AG09319 (cell line): ENCODE results near the gene IQSEC3.
"Not testable (repeated sequence)": the region's sequence is repeated elsewhere in the genome, so short reads cannot be mapped to it uniquely, and the experiment has no call there.

ENCODE experiments used
- DNase-seq: peaks from one replicate; pipeline ENCODE4 v3.0.0-alpha.2; 2010; ENCODE audit warnings: low read depth; ENCODE audit errors: extremely low read depth
- CTCF ChIP-seq: IDR thresholded peaks from 2 replicates; pipeline ENCODE4 v1.5.1; 2011; ENCODE audit warnings: low read depth, mild to moderate bottlenecking, inconsistent platforms, low read length, moderate library complexity

IQSEC3 gene

GRCh38 chr12:66428-66781, at the start of gene IQSEC3:
Gene IQSEC3 (plus strand): TSS chr12:66767. CDS start chr12:66883, 116 bp downstream.
- DNase-seq = not testable (repeated sequence)

DNA sequence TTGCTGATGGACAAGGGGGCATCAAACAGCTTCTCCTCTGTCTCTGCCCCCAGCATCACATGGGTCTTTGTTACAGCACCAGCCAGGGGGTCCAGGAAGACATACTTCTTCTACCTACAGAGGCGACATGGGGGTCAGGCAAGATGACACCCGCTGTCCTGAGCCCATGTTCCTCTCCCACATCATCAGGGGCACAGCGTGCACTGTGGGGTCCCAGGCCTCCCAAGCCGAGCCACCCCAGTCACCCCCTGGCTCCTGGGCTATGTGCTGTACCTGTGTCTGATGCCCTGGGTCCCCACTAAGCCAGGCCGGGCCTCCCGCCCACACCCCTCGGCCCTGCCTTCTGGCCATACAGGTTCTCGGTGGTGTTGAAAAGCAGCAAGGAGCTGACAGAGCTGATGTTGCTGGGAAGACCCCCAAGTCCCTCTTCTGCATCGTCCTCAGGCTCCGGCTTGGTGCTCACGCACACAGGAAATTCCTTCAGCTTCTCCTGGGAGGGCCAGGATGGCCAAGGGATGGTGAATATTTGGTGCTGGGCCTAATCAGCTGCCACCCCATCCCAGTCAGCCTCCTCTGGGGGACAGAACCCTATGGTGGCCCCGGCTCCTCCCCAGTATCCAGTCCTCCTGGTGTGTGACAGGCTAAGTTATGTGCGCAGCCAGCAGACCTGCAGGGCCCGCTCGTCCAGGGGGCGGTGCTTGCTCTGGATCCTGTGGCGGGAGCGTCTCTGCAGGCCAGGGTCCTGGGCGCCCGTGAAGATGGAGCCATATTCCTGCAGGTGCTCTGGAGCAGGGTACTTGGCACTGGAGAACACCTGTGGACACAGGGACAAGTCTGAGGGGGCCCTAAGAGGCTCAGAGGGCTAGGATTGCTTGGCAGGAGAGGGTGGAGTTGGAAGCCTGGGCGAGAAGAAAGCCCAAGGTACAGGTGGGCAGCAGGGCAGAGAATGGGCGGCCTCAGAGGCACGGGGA, 48.9 kb upstream of the IQSEC3 start:
- DNase-seq = not testable (repeated sequence)

- DNase-seq = not testable (repeated sequence)
Measured at GRCh38 chr12:18821-19567, 47.6 kb upstream of the IQSEC3 start.

DNA sequence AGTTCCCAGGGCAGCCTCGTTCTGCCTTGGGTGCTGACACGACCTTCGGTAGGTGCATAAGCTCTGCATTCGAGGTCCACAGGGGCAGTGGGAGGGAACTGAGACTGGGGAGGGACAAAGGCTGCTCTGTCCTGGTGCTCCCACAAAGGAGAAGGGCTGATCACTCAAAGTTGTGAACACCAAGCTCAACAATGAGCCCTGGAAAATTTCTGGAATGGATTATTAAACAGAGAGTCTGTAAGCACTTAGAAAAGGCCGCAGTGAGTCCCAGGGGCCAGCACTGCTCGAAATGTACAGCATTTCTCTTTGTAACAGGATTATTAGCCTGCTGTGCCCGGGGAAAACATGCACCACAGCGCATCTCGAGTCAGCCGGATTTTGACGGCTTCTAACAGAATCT, 46.7 kb upstream of the IQSEC3 start:
- not testable (repeated sequence) for DNase-seq

DNA sequence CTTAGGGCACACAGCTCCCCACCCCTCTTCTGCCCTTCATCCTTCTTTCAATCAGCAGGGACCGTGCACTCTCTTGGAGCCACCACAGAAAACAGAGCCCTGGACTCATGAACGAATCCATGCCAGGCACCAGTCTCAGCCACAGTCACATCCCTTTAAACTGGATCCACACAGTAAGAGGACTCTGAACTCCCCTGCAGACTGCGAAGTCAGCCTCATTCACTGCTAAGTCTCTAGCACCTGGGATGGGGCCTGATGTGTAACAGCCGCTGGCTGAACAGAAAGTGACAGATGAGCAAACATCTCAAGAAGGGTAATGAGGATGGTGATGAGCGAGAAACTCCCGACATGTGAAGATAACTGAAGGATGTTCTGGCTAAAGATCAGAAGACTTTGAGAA, 45.8 kb upstream of the IQSEC3 start:
- TF ChIP-seq CTCF = no peak
- no peak for DNase-seq

- no peak for DNase-seq
- no peak for TF ChIP-seq CTCF
Measured at GRCh38 chr12:21301-22189, 45.0 kb upstream of the IQSEC3 start.

DNA sequence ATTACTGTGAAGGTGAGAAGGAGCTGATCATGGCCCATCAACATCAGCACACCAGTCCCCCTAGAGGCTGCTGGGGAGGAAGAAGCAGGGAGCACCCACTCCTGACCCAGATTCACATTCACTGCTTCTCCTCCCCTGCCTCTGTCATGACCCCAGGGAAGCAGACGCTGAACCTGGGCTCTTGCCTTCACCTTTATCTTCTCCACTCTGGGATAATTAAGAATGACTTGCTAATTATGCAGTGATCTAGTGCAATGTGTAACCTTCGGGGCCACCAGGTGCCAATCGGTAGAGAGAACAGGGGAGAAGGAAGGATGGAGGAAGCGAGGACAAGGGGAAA, 44.4 kb upstream of the IQSEC3 start:
- DNase-seq = no peak
- no peak for TF ChIP-seq CTCF

- no peak for DNase-seq
Measured at GRCh38 chr12:22530-23201, 43.9 kb upstream of the IQSEC3 start.

DNA sequence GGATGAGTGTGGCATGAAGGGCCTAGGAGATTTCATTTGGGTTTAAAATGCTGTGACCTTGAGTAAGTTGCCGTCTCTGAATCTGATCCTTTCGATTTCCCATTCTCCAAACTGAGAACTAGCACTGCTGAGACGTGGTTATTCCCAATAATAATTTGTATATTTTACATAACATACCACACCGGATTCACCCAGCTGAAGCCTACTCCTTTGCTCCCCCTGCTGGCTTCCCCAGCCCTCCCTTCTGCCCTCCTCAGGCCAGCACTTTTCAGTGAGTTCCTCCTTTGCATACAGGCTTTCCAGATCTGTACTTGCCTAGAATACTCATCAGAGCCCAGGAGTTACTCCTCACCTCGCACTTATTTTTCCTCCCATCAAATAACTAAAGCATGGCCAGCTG, 38.7 kb upstream of the IQSEC3 start:
- not testable (repeated sequence) for DNase-seq

More at GRCh38 chr12:22530-23201, 43.9 kb upstream of the IQSEC3 start:
- no peak for TF ChIP-seq CTCF

DNA sequence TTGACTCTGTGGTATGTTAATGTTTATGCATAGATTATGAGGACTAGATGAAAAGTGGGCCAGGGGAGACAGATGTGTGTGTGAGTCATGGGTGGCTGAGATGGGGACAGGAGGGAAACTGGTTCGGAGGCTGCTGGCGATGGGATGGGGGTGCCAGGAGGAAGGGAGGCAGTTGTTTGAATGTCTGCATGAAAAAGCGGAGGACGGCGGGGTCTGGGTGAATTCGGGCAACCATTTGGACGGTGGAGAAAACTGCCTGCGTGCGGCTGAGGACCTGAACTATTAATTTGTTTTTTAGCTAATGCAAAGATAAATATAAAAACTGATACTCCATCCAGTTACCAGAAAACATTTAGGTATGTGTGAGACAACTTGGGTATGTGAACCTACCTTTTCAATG, 27.8 kb upstream of the IQSEC3 start:
- not testable (repeated sequence) for DNase-seq

DNA sequence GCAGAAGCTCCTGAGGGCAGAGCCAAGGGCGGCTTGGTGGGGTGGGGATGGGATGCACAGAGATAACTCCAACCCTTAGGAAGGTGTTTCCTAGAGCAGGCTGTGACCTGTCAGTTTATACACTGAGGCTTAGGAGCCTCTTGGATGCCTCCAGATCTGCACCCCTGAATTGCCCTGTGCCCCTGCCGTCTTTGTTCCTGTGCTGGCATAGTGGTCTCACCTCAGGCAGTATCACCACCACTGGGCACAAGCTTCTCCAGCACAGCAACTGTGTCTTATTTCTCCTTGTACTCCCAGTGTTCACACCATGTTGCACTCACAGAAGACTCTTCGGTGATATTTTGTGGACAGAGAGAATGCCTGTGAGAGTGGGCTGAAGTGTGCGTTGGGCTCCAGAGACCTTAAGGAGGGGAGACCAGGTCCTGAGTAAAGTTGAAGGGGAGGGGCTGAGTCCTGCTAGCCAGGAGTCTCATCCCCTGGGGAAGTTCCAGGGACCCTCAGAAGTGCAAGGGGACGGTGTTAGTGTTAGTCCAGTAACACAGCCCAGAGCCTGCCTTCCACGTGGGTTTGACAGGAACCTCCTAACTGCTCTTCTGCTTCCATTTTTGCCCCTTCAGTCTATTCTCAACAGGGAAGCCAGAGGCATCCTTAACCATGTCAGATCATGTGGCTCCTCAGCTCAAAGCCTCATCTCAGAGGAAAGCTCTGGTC, 26.9 kb upstream of the IQSEC3 start:
- DNase-seq = not testable (repeated sequence)

GRCh38 chr12:44352-44751, 22.2 kb upstream of the IQSEC3 start:
- not testable (repeated sequence) for DNase-seq

GRCh38 chr12:45235-45990, 21.2 kb upstream of the IQSEC3 start:
- DNase-seq = not testable (repeated sequence)
